ENCODE measurements around the gene CDK6. TPM values are rescaled to one million over a fixed set of nuclear protein-coding genes. Genes with fewer than 3 reads are reported as not detected.
A peak's percentile ranks its signal among the peaks of the same experiment; 100 is the strongest.

The CDK6 gene
- total RNA-seq, 4 donors from 2014 or later = 19.7 to 51.1 (median 33.8) TPM

- H3K9me3 ChIP-seq = no peaks in the 10 kb centered on the region
- no peaks in the 10 kb centered on the region for H3K36me3 ChIP-seq
- peak overlapping the region in 2 of 4 donors; percentile 79 to 85 for H3K27ac ChIP-seq
- ATAC-seq = no peak
- H3K4me1 ChIP-seq = peaks cover 9 to 49% (median 25%) of the 10 kb centered on the region in 3 donors
- TF ChIP-seq POLR2A (IDR thresholded peaks at IDR 0.05) (no peak), CTCF (IDR thresholded peaks at IDR 0.05) (no peak), EP300 (IDR thresholded peaks at IDR 0.05) (no peak), POLR2AphosphoS5 (IDR thresholded peaks at IDR 0.05) (no peak)
- H3K27me3 ChIP-seq = no peaks in the 10 kb centered on the region
- H3K4me3 ChIP-seq = no peak overlapping the region
These were observed 67.0 kb downstream of the CDK6 start for GRCh38 chr7:92769394-92769699.

- Histone ChIP-seq H3K27me3 (no peaks in the 10 kb centered on the region), H3K4me1 (peaks cover 9 to 49% (median 25%) of the 10 kb centered on the region in 3 donors), H3K27ac (peak overlapping the region; percentile 56 to 85 (median 82)), H3K36me3 (no peaks in the 10 kb centered on the region), H3K4me3 (no peak overlapping the region), H3K9me3 (no peaks in the 10 kb centered on the region)
- ATAC-seq = no peak
- TF ChIP-seq EP300 (IDR thresholded peaks at IDR 0.05) (no peak), POLR2AphosphoS5 (IDR thresholded peaks at IDR 0.05) (no peak), CTCF (IDR thresholded peaks at IDR 0.05) (no peak), POLR2A (IDR thresholded peaks at IDR 0.05) (no peak)
- WGBS, 2 donors (ENCODE audit: low coverage in 1 of 2) = 25 to 47% methylated on average over 5 of the region's 5 CpGs
These were observed 67.6 kb downstream of the CDK6 start for GRCh38 chr7:92768501-92769393.

- Histone ChIP-seq H3K4me1 (peaks cover 9 to 49% (median 25%) of the 10 kb centered on the region in 3 donors), H3K27ac (peak overlapping the region; percentile 79 to 86 (median 84)), H3K4me3 (no peak overlapping the region), H3K9me3 (no peaks in the 10 kb centered on the region), H3K27me3 (no peaks in the 10 kb centered on the region), H3K36me3 (no peaks in the 10 kb centered on the region)
- TF ChIP-seq POLR2AphosphoS5 (IDR thresholded peaks at IDR 0.05) (no peak), POLR2A (IDR thresholded peaks at IDR 0.05) (no peak), EP300 (IDR thresholded peaks at IDR 0.05) (no peak), CTCF (IDR thresholded peaks at IDR 0.05) (no peak)
- ATAC-seq = no peak
These were observed 68.9 kb downstream of the CDK6 start for GRCh38 chr7:92767437-92767836.

GRCh38 chr7:92766461-92767003, 69.8 kb downstream of the CDK6 start:
- H3K9me3 ChIP-seq = no peaks in the 10 kb centered on the region
- peaks cover 9 to 53% (median 25%) of the 10 kb centered on the region in 3 donors for H3K4me1 ChIP-seq
- no peaks in the 10 kb centered on the region for H3K36me3 ChIP-seq
- ATAC-seq = peak; percentile 75
- TF ChIP-seq POLR2A (IDR thresholded peaks at IDR 0.05) = no peak
- no peak for TF ChIP-seq CTCF (IDR thresholded peaks at IDR 0.05)
- no peak for TF ChIP-seq POLR2AphosphoS5 (IDR thresholded peaks at IDR 0.05)
- TF ChIP-seq EP300 (IDR thresholded peaks at IDR 0.05) = no peak
- 14 to 22% methylated on average over 3 of the region's 3 CpGs for WGBS, 2 donors (ENCODE audit: low coverage in 1 of 2)
- peak overlapping the region; percentile 79 to 86 (median 84) for H3K27ac ChIP-seq
- no peaks in the 10 kb centered on the region for H3K27me3 ChIP-seq
- no peak overlapping the region for H3K4me3 ChIP-seq

GRCh38 chr7:92765725-92766124, 70.6 kb downstream of the CDK6 start:
- Histone ChIP-seq H3K4me1 (peaks cover 9 to 57% (median 25%) of the 10 kb centered on the region in 3 donors), H3K27ac (peak overlapping the region; percentile 79 to 86 (median 84)), H3K36me3 (no peaks in the 10 kb centered on the region), H3K9me3 (no peaks in the 10 kb centered on the region), H3K27me3 (no peaks in the 10 kb centered on the region), H3K4me3 (no peak overlapping the region)
- TF ChIP-seq CTCF (IDR thresholded peaks at IDR 0.05) (no peak), EP300 (IDR thresholded peaks at IDR 0.05) (no peak), POLR2AphosphoS5 (IDR thresholded peaks at IDR 0.05) (no peak), POLR2A (IDR thresholded peaks at IDR 0.05) (no peak)
- WGBS, 2 donors (ENCODE audit: low coverage in 1 of 2) = 20 to 30% methylated on average over 3 of the region's 3 CpGs
- peak; percentile 60 for ATAC-seq

Data from gastroesophageal sphincter (tissue), 4 donors.